ENCODE data around the gene TPP2.

TPP2 gene

DNA sequence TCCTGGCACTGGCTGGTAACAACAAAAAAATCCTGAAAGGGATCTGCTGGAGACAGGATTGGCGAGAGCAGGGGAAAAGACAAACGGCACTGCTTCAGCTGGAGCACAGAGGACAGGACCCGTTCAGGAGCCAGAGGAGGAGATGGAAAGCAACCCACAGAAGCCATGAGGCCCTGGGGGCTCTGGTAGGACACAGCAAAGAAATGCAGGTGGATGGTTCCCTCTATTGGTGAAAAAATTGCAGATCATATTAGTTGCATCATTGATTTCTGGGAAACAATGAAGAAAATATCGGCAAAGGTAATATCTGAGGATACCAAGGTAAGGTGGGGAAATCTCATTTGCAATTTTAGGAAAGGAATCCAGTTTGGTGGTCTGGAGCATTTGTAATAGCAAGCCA, 25.7 kb upstream of the TPP2 start:
- Histone ChIP-seq H4K20me1 (ENCODE audit: low read depth, low read length) (no peaks in the 10 kb centered on the region), H3K27me3 (ENCODE audit: low read length) (0 out of 2 replicates have a peak, but pooled peaks cover 3% of the 10 kb centered on the region), H3K9me2 (replicated peaks; ENCODE audit: insufficient read depth, low read length) (no peaks in the 10 kb centered on the region), H3K36me3 (ENCODE audit: low read length) (no peaks in the 10 kb centered on the region), H3K79me2 (ENCODE audit: insufficient read depth, low read length) (no peaks in the 10 kb centered on the region), H3K4me3 (ENCODE audit: insufficient read depth, low read length, poor library complexity, severe bottlenecking) (no peak overlapping the region), H3K27ac (ENCODE audit: low read depth, low read length) (no peak overlapping the region), H3F3A (ENCODE audit: insufficient read depth) (no peaks in the 10 kb centered on the region), H3K9me3 (ENCODE audit: insufficient read depth, low read length) (no peaks in the 10 kb centered on the region), H3K4me2 (ENCODE audit: low read depth, low read length, poor library complexity, severe bottlenecking) (no peak overlapping the region), H2AFZ (ENCODE audit: low read depth, low read length, severe bottlenecking) (no peak overlapping the region), H3K9ac (ENCODE audit: low read length) (no peak overlapping the region)
- TF ChIP-seq, protein P1, sequence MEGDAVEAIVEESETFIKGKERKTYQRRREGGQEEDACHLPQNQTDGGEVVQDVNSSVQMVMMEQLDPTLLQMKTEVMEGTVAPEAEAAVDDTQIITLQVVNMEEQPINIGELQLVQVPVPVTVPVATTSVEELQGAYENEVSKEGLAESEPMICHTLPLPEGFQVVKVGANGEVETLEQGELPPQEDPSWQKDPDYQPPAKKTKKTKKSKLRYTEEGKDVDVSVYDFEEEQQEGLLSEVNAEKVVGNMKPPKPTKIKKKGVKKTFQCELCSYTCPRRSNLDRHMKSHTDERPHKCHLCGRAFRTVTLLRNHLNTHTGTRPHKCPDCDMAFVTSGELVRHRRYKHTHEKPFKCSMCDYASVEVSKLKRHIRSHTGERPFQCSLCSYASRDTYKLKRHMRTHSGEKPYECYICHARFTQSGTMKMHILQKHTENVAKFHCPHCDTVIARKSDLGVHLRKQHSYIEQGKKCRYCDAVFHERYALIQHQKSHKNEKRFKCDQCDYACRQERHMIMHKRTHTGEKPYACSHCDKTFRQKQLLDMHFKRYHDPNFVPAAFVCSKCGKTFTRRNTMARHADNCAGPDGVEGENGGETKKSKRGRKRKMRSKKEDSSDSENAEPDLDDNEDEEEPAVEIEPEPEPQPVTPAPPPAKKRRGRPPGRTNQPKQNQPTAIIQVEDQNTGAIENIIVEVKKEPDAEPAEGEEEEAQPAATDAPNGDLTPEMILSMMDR (IDR thresholded peaks at IDR 0.05; ENCODE audit: insufficient read depth, low read length, poor library complexity, severe bottlenecking) = no peak
- TF ChIP-seq EZH2phosphoT487 (conservative IDR thresholded peaks at IDR 0.05; ENCODE audit: low read length) = no peak

DNA sequence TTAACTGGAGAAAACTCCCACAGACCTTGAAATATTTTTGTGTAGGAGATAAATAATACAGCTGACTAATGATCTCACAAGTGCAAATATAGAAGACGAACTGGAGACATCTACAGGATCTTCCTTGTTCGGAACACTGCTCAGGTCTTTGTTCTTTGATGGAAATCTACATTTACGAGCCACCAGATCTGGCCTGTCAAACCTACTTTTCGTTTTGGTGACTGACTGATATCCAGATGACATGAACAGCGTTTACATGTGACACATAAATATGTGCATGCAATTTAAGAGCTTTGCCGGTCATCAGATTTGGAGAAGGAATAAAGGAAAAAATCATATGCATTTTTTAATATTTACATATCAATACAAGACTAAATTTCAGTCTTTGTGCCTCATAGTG, 24.5 kb upstream of the TPP2 start:
- Histone ChIP-seq H3K9me2 (replicated peaks; ENCODE audit: insufficient read depth, low read length) (no peaks in the 10 kb centered on the region), H3K27me3 (ENCODE audit: low read length) (0 out of 2 replicates have a peak, but pooled peaks cover 3% of the 10 kb centered on the region), H3K4me2 (ENCODE audit: low read depth, low read length, poor library complexity, severe bottlenecking) (no peak overlapping the region), H3K4me3 (ENCODE audit: insufficient read depth, low read length, poor library complexity, severe bottlenecking) (no peak overlapping the region), H3K9me3 (ENCODE audit: insufficient read depth, low read length) (no peaks in the 10 kb centered on the region), H3K9ac (ENCODE audit: low read length) (no peak overlapping the region), H2AFZ (ENCODE audit: low read depth, low read length, severe bottlenecking) (no peak overlapping the region), H3K79me2 (ENCODE audit: insufficient read depth, low read length) (no peaks in the 10 kb centered on the region), H3K36me3 (ENCODE audit: low read length) (no peaks in the 10 kb centered on the region), H3K27ac (ENCODE audit: low read depth, low read length) (no peak overlapping the region), H3F3A (ENCODE audit: insufficient read depth) (no peaks in the 10 kb centered on the region), H4K20me1 (ENCODE audit: low read depth, low read length) (no peaks in the 10 kb centered on the region)
- no peak for TF ChIP-seq EZH2phosphoT487 (conservative IDR thresholded peaks at IDR 0.05; ENCODE audit: low read length)
- TF ChIP-seq, protein P1 (IDR thresholded peaks at IDR 0.05; ENCODE audit: insufficient read depth, low read length, poor library complexity, severe bottlenecking) = no peak

DNA sequence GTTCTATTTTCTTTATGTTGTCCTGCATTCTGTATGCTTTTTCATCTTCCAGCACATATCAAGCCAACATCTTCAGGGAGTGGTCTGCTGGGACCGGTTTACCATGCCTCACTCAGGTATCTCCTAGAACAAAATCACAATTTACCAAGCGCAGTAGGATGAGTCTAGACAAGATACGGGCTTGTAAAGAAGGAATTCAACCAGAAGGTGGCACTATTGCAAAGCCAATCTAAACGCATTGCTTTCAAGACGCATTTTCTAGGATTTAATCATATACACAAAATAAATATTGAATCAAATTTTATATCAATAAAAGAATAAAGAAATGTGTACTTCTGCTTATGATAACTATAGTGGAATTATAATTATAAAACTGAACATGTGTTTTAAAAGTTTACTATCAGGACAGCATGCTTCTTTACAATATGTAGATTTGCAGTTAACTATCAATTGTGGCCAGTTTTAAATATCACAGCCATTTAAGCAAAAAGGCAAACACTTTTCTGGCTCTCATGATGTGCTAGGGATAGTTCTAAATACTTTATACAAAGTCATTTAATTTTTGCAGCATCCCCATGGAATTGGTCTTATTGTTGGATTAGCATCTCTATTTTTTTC, 16.1 kb upstream of the TPP2 start:
- Histone ChIP-seq H3K4me2 (ENCODE audit: low read depth, low read length, poor library complexity, severe bottlenecking) (no peak overlapping the region), H4K20me1 (ENCODE audit: low read depth, low read length) (no peaks in the 10 kb centered on the region), H3K9ac (ENCODE audit: low read length) (no peak overlapping the region), H3K9me3 (ENCODE audit: insufficient read depth, low read length) (no peaks in the 10 kb centered on the region), H3K79me2 (ENCODE audit: insufficient read depth, low read length) (no peaks in the 10 kb centered on the region), H3K36me3 (ENCODE audit: low read length) (no peaks in the 10 kb centered on the region), H3K27ac (ENCODE audit: low read depth, low read length) (no peak overlapping the region), H3K9me2 (replicated peaks; ENCODE audit: insufficient read depth, low read length) (no peaks in the 10 kb centered on the region), H3K4me3 (ENCODE audit: insufficient read depth, low read length, poor library complexity, severe bottlenecking) (no peak overlapping the region), H3K27me3 (ENCODE audit: low read length) (no peaks in the 10 kb centered on the region), H3F3A (ENCODE audit: insufficient read depth) (no peaks in the 10 kb centered on the region), H2AFZ (ENCODE audit: low read depth, low read length, severe bottlenecking) (no peak overlapping the region)
- TF ChIP-seq EZH2phosphoT487 (conservative IDR thresholded peaks at IDR 0.05; ENCODE audit: low read length) = no peak
- TF ChIP-seq, protein P1 (IDR thresholded peaks at IDR 0.05; ENCODE audit: insufficient read depth, low read length, poor library complexity, severe bottlenecking) = peak; percentile 79

Data from SU-DHL-6 (cell line).